HG02938 (cell line): Measurements from ENCODE around the gene ALK.

Experiments
- ATAC-seq: cut with Tn5 transposase; IDR thresholded peaks from one replicate; pipeline ENCODE4 v1.9.1; 2021; ENCODE audit warnings: mild to moderate bottlenecking, moderate library complexity; ENCODE audit not compliant: unreplicated experiment

ALK gene

DNA sequence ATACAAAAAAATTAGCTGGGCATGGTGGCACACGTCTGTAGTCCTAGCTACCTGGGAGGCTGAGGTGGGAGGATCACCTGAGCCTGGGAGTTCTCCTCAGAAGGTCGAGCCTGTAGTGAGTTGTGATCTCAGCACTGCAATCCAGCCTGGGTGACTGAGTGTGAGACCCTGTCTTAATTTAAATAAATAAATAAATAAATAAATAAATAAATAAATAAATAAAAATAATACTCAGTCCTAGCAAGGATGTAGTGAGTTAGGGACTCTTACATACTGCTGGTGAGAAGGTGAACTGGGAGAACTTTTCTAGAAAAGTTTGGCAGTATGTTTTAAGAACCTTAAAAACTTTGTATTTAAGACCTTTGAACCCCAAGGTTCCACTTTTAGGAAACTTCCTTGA lies 576.1 kb downstream of the ALK start:
- no peak for ATAC-seq

DNA sequence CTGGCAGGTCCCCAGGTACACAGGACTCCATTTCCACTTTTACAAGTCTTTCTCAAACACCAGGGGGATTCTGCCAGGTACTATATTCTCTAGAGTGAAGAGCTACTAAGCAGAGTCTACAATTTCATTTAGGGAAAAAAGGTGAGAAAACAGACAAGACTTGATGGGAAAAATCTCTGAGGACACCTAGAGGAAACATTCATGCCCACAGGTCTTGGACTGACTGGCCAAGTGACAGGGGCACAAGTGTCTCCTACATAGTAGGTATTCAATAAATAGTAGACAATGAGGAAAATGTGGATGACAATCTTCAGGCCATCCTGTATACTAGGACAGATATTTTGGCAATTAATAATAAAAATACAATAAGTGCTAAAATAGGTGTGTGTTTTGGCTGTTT lies 577.6 kb downstream of the ALK start:
- no peak for ATAC-seq

DNA sequence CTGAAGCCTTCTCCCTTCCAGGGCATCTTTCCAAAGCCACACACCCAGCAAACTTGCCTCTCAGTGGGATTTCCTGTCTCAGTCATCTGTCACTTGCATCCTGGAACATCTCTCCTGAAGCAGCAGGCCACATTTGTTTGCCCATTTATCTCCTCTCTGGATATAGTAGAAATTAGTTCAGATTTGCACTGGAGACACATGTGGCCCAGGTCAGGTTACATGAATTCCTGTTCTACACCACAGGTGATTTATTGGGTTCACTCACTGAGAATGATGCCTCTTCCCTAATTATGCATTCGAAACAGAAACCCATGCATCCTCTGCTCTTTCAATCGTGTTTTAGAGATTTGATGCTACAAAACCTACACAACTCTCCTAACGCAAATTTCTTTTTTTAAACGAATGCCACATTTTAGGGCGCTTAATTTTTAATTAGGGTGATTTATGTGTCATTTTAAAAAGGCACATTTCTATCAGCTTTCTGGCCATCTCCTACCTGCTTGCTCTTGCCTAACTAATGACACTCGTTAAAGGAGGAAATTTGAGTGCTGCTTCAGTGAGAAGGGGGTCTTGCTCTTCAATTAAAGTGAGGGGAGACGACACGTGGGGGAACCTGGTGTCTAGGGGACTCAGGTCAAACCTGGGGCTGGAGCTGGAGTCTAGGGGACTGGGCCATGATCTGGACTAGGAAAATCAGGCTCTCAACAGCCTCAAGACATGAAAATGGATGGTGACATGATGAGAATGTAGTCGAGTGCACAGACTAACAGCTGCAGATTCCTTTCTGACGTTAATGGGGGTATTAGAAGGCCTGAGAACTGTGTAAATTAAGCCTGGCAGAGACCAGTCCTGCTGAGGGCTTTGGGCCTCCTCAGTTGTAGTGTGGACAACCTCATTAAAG lies 584.8 kb downstream of the ALK start:
- no peak for ATAC-seq

DNA sequence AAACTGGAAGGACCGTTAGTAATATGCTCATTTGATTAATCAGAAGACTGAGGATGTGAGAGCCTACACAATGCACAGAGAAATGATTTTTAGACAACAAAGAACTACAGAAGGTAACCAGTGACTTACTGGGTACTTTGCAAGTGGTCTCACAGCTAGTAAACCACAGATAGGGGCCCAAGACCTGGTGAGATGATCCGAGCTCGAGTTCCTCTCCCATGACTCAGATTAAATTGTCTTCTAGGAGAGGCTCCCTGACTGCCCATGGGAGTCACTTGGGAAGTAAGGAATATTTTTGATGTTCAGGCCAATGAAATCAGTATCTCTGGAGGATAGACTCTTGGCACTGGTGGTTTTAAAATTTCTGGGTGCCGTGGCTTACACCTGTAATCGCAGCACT lies 586.0 kb downstream of the ALK start:
- no peak for ATAC-seq

DNA sequence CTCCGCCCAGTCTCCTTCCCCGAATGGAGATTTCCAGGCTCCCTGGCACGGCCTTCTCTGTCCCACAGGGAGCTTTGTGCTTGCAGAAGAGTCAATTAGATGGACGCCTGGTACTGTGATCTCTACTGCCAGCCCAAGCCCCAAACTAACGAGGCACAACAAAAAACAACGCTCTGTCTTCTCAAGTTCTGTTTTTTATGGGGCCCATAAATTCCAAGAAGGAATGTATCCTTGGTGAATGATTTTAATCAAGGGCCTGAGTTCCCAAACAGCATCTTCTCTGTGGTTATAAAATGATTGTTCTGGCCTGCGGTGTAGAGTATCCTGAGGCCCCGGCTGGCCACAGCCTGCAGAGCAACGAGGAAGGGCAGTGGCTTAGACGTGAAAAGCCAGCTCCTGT lies 586.7 kb downstream of the ALK start:
- ATAC-seq = no peak

DNA sequence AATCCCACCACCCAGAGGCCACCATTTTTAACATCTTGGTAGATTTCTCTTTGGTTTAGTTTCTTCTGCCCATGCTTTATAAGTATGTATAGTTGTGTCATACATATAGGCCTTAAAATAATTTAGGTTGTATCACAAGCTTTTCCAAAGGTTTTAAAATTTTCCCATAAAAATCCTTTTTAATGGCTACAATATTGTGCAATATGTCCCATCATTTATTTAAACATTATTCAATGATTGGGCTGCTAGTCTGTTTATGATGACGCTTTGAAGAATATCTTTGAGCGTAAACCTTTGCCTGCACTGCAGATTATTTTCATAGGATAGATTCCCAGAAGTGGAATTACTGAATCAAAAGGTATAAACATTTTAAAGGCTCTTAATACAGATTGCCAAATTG lies 588.8 kb downstream of the ALK start:
- ATAC-seq = no peak

DNA sequence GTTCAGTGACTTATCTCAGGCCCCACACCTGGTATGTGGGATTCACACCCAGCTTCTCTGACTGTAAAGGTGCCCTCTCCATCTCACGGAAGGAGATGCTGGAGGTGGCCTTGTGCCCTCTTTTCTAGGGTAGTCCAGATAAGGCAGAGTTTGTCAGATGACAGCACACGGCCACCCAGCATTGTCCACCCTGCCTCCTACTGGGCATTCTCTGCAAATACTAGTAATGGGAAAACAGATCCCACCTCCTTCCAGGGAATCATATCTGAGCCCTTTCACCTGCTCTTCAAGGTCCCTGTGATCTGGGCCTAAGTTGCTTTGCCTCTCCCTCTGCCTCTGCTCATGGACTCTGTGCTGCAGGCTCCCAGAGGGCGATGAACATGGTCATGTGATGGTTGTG lies 591.5 kb downstream of the ALK start:
- no peak for ATAC-seq

DNA sequence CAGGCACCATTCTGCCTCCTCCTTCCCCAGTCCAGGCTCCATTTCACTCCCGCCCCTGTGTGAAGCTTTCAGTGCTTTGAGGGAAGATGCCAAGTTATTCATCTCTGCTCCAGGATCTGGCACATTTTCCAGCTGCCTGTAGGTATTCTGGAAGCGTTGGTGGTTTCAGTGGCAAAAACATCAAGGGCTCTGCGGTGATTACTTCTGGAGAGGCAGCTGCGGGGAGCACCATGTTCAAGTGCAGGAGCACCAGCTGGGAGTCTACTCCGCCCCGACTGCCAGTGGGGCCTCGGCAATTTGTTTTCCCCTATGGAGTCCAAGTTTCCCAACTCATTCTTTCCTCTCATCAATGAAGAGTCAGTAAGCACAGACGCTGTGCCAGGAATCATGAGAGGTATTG lies 594.5 kb downstream of the ALK start:
- ATAC-seq = no peak

DNA sequence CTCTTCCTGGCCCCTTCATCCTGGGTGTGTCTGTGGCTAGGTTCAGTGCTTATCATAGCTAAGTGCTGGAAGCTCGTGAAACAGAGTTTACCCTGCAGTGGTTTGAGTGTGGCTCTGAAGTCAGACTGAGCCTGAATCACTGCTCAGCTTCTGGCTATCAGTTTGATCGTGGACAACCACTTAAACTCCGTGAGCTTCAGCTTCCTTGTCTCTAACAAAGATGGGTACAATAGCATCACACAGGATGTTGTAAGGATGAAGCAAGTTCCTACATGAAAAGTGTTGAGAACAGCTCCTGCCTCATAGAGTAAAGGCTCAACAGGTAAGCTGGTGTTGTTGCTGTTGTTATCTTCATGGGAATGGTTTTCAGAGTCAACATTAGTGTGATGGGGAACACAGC lies 595.8 kb downstream of the ALK start:
- ATAC-seq = no peak

DNA sequence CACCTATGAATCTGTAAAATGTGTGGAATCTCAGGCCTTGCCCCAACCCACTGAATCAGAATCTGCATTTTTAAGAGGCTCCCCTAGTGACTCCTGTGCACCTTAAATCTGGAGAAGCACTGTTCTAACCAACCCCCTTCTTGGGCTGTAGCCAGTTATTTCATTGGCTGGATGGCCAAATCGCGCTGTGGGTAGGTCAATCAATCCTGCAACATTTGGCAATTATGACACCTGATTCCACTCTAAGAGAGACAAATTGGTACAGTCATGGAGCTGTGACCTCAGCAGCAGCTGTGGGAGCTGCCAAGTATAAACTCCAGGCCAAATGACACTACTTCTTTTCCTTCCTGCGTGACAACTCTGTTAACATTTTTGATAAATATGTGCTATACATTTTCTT lies 597.4 kb downstream of the ALK start:
- ATAC-seq = no peak

DNA sequence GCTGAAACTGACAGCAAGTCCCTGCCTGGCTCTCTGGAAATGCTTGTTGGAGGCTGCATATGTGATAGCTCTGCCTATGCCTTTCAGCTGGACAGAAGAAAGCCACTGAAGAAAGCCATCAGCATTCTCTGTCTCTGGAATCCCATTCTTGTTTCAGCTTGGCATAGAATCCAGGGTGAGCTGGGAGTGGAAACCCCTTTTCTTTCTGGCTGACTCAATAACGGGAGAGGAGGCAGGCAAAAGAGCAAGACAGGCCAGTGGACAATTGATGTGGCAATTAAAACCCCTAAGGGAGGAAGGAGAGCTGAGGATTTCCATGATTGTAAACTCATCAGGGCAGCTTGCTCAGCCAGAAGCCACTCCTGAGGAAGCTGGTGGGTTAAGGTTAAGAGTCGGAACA lies 598.1 kb downstream of the ALK start:
- no peak for ATAC-seq

DNA sequence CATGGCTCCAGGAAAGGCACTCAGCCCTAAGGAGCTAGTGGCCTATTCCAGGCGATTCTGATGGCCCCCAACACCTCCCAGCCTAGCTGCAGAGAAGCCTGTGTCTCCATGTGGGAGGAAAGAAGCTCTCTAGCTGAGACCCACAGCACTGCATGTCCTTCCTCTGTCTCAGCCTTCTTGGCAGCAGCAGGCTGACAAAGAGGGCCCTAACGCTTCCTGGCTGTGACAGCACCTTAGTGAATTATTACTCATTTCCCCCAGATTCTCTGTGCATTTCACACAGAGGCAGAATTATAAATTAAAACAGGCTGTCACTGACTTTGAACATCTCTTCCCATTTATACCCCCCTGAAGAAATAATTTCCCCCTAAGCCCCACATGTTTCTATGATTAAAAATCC lies 599.4 kb downstream of the ALK start:
- ATAC-seq = no peak

DNA sequence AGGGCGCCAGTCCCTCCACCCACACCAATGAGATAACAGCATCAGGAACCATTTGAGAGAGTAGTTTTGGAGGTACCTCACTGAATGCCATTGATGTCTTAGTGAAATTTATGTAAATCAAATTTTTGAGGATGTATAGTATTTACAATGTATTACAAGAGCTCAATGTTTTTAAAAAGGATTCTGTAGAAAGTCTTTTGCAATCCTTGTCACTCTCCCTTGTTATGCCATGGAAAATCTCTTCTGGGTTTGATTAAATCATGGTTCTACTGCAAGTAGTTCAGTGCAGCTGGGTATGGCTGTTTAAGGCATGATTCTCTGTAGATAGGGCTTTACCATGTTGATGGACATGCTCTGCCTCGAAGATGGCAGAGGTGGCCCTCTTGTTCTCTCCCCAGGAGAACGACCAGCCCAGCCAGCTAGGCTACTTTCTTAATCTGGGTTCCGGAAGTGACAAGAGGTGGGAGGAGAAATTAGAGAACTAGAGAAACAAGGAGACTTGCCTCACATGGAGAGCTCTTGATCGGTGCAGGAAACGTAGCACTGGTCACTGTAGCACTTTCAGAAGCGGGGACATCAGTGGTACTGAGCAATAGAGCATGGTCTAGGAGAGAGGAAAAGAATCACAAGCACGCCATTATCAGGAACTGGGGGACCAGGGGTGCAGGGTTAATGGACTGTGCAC lies 603.4 kb downstream of the ALK start:
- no peak for ATAC-seq

DNA sequence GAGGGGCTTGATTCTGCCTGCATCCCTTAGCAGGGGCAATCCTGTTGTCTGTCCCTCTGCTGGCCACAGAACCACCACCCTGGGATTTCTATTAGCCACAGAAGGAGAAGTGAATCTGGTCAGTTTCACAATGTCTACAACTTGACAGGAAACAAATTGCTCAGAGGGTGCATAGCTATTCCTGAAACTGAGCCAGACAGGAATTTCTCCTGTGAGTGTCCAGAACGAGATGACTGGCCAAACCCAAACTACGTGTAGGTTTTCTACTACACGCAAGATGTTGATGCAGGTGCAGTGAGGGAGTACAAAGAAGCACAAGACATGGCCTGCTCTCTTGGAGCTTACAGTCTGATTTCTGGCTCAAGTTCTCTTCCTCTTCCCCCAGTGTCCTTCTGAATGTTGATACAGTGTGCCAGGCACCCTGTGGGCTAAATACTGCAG lies 604.3 kb downstream of the ALK start:
- peak; percentile 30 for ATAC-seq

DNA sequence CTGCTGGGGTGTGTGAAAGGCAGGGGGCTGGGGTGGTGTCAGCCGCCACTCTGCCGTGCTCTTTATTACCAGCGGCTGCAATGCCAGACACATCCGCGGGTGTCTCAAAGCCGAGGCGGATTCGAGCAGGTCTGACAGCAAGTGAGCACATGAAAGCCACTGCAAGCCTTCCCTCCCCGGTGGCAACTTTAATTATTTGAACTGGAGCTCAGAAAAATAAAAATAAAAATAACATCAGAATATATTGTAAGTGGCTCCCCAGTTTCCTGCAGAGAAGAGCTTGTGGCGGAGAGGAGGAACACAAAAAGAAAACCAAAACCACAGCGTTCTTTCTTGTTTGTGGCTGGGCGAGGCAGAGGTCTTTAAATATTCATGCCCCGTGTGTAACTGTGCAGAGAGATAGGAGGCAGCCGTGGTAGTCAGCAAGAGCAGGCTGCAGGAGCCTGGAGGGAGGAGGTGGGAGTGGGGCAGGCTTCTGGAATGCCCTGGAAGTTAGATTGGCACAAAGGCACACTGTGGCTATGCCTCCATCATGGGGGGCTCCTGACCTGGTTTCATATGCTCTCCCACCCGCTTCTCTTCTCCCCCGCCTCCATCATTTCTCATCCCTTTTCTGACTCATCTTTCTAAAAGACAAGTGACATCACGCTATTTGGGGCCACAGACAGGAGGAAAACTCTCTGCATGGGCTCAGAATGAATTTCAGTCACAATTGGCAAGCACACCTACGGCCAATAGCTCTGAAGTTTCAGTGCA lies 606.4 kb downstream of the ALK start:
- ATAC-seq = peak; percentile 72

DNA sequence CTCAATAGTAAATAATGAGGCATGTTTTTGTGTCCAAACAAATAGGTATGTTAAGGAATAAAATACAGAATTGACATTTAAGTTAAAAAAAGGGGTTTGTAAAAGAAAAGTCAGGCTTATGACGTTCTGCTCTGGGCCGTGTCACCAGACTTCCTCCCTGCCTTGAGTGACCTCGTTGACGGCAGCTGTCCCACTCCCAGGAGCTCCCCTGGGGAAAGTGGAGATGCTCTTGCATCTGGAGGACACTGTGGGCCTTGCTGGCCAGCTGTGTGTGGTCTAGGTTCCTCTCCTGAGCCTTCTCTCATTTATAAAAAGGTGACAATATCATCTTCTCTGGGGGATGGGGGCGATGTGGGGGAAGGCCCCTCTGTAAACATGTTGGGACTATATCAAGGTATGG lies 609.9 kb downstream of the ALK start:
- ATAC-seq = no peak

DNA sequence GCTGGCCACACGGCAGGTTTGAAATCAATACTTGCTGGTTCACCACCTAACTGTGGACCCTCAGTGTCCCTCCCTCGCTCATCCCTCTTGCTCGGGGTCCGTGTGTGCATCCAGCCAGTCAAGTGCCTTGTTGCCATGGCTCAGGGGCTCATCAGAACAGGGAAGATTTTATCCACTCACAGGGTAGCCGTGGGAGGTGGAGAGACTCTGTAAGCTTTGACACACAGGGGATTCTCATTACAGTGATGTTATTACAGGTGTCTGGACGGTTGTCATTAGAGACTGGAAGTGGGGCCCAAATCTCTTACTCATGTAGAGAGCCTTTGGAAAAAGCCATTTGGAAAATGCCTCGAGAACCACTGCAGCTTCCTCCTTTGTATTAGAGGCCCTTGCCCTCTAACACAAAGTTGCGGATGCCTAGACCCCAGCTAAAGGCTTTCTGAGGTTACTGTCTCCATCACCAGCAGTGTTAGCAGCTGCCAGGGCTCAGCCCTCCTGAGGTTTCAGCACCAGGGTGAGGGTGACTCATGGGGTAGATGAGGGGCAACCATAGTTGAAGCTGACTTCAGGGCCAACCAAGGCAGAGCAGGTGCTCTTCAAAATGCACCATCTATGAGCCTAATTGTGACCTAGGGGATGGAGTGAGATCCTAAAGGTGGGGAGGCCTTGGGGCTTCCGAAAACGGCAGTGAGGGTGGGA lies 610.6 kb downstream of the ALK start:
- no peak for ATAC-seq

DNA sequence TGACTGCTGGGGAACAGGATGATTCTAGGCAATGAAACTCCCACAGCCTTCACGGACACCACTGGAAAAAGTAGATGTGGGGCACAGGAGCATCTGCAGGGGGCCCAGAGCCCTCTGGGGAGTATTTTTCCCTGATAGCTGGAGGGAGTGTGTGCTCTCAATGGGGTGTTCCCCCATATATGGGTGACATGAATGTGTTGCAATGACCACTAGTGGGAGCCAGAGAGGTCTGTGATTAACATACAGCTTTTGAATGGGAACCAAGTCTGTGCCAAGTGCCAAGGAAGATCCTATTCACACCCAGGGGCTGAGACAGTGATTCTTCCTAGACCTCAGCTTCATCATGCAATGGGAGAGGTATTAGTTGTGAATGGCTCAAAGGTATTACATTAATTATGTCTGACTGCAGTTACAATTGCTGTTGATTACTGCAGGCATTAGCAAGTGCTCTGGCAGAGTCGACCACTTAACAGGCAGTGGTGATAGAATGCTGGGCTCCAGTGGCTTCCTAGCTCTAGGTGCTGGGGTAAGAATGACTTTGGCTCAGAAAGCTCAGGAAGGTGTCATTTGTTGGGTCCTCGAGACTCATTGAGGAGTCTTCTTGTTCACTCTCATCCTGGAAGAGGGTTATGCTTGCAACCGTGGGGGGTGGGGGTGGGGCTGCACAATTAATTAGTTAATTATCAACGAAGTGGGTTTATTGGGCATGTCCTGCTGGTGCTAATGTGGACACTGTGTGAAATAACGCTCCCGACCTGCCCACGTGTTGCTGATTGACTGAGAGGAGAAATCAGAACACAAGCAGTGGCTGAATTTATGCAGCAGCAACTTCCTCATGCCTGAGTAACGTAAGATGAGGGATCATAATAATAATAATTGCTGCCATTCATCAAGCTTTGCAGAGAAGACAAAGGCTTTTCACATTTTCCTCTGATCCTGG lies 612.0 kb downstream of the ALK start:
- ATAC-seq = no peak

DNA sequence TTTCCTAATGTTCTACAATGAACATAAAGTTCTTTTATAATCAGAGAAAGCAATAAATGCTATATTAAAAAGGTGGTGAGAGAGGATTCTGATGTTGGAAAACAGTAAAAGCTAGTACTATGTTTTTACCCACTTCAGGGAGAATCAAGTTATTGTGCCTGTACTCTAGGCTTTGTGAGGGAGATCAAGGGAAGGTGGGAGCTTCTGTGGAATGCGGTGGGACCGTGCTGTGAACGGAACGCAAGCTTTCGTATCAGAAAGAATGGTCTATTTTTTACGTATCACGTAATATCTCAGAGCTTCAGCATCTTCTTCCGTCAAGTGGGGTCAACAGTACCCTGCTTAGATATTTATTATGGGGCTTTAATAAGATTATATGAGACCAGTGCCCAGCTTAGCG lies 613.0 kb downstream of the ALK start:
- no peak for ATAC-seq

DNA sequence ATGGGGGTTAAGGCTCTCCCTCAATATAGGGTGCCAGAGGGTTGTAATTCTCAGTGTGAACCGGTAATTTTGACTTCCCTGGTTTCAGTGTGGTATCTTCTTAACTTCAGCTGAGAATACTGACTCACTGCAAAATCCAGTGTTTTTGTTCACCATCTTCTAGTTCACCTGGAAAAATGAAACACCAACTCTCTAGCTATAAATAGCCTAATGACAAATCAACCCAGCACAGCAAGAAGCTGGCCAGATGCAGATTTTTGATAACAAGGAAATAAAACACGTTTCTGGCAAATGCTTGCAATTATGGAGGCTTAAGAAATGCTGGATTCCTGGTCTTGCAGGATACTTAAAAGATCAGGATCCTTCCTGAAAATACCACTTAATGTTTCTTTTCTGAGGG lies 613.9 kb downstream of the ALK start:
- ATAC-seq = no peak
